ENCODE data around the gene LRPAP1.

DNA sequence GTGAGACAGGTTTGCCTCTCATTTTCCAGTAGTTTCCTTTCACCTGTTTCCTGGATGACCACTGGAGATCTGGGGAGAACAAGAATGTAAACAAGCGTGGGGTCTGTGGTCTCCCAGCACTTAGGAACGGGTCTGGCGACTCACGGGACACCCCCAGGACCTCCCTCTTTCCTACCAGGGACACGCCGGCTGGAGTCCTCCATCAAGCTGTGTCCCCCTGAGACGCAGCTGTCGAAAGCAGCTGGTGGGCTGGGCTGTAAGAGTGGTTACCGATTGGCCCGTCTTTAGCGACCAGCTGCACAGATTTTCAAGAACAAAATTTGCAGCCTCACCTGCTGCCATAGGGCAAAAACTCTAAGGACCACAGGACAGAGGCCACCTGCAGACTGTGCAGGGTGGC is 11.9 kb downstream of the LRPAP1 start:
- no peak for TF ChIP-seq POLR2A (IDR thresholded peaks at IDR 0.05)
- TF ChIP-seq, protein P1, sequence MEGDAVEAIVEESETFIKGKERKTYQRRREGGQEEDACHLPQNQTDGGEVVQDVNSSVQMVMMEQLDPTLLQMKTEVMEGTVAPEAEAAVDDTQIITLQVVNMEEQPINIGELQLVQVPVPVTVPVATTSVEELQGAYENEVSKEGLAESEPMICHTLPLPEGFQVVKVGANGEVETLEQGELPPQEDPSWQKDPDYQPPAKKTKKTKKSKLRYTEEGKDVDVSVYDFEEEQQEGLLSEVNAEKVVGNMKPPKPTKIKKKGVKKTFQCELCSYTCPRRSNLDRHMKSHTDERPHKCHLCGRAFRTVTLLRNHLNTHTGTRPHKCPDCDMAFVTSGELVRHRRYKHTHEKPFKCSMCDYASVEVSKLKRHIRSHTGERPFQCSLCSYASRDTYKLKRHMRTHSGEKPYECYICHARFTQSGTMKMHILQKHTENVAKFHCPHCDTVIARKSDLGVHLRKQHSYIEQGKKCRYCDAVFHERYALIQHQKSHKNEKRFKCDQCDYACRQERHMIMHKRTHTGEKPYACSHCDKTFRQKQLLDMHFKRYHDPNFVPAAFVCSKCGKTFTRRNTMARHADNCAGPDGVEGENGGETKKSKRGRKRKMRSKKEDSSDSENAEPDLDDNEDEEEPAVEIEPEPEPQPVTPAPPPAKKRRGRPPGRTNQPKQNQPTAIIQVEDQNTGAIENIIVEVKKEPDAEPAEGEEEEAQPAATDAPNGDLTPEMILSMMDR (IDR thresholded peaks at IDR 0.05), result no peak

Data from sigmoid colon (tissue), 3 donors.